ENCODE data around the gene GABBR2. TPM values are rescaled to one million over a fixed set of nuclear protein-coding genes. Genes with fewer than 3 reads are reported as not detected.

Gene GABBR2
- total RNA-seq (ENCODE audit: unreplicated experiment), result 116 TPM
- long read RNA-seq, partial matches to known transcripts, result 9 of 15 reads
- long read RNA-seq, other reads (novel, unspliced or antisense), result 6 of 15 reads

DNA sequence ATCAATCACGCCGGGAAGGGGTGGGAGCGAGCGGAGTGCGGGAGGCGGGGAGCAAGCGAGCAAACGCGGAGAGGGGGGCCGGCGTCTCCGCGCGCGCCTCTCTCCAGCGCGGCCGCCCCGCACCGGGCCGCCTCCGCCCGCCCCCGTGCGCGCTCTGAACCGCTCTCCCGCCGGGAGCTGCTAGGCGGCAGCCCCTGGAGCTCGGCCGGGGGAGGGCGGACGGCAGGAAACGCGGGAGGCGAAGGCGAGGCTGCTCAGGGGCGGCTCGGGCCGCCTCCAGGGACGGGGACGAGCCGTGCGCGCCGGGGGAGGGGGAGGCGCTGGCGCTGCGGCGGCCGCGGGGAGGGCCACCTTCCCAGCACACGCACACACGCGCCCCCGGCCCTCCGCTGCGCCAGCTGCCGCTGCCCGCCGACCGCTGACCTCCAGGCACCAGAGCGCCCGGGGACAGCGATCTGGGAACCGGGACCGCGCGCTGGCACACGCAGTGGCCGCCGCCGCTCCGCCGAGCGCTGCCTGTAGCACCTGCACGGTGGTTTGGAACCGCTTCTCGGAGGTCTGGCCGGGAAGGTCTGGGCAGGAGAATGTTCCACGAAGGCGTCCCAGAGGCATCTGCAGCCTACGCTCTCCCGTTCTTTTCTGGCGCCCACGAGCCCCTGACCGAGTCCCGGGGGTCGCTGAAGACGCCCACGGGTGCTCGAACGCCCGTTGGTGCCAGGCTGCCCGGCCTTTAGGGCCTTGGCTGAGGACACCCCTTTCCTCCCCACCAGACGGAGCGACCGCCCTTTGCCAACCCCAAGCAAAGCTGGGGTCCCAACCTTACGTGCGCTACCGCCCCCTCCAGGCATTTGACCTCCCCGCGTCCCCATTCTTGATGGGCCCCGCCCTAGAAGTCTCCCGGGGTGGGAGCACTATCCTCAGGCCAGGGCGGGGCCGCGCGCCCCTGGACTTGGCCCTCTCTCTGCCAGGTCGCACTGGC lies at the start of gene GABBR2:
Gene GABBR2 (minus strand): TSS at position 3 of the 979 bp plus-strand sequence. CDS start 198 bp downstream, outside the sequence.
- Mint-ChIP-seq H3K4me1 (ENCODE audit: low read depth, unreplicated experiment) (peaks cover 15% of the 10 kb centered on the region), H3K27ac (ENCODE audit: unreplicated experiment) (peak within 1 kb of the TSS; percentile 59), H3K4me3 (ENCODE audit: unreplicated experiment) (peak within 1 kb of the TSS; percentile 86), H3K9me3 (ENCODE audit: unreplicated experiment) (peaks cover 13% of the 10 kb centered on the region), H3K27me3 (ENCODE audit: unreplicated experiment) (peaks cover 17% of the 10 kb centered on the region), H3K36me3 (ENCODE audit: unreplicated experiment) (peaks cover 6% of the 10 kb centered on the region)
- DNase-seq, result peak; percentile 72
- TF ChIP-seq, protein P1, sequence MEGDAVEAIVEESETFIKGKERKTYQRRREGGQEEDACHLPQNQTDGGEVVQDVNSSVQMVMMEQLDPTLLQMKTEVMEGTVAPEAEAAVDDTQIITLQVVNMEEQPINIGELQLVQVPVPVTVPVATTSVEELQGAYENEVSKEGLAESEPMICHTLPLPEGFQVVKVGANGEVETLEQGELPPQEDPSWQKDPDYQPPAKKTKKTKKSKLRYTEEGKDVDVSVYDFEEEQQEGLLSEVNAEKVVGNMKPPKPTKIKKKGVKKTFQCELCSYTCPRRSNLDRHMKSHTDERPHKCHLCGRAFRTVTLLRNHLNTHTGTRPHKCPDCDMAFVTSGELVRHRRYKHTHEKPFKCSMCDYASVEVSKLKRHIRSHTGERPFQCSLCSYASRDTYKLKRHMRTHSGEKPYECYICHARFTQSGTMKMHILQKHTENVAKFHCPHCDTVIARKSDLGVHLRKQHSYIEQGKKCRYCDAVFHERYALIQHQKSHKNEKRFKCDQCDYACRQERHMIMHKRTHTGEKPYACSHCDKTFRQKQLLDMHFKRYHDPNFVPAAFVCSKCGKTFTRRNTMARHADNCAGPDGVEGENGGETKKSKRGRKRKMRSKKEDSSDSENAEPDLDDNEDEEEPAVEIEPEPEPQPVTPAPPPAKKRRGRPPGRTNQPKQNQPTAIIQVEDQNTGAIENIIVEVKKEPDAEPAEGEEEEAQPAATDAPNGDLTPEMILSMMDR (IDR thresholded peaks at IDR 0.05; ENCODE audit: partially characterized antibody, unreplicated experiment), result no peak

DNA sequence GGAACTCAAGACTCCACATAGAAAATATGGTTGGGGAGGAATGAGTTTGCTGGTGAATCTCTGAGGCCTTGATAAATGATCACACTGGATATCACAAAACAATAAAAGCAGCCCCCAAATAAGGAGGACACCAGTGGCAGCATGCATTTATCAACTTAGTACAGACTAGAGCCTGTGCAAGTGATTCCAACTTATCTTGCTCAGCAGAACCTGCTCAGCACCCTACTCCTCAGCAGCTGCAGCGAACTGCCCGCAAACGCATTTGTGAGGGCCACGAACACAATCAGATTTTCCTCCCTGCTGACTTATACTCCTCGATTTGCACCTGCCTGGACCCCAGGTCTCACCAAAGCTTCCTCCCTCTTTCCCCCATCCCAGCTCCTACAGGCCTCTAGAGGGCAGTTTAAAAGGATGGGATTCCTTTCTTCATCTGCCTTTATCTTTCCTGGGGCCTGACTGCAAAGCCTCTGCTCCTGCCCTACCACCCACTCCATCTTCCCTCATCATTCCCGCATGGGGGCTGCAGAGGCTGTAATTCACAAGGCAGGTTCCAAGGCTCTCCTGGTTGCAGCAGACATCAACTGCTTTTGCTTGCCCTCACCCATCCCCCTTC lies 46.4 kb upstream of the GABBR2 start:
- TF ChIP-seq, protein P1 (IDR thresholded peaks at IDR 0.05; ENCODE audit: partially characterized antibody, unreplicated experiment), result no peak
- DNase-seq, result no peak
- H3K4me1 Mint-ChIP-seq (ENCODE audit: low read depth, unreplicated experiment), result no peaks in the 10 kb centered on the region
- peaks cover 2% of the 10 kb centered on the region for H3K27me3 Mint-ChIP-seq (ENCODE audit: unreplicated experiment)
- H3K9me3 Mint-ChIP-seq (ENCODE audit: unreplicated experiment), result no peaks in the 10 kb centered on the region
- H3K27ac Mint-ChIP-seq (ENCODE audit: unreplicated experiment), result no peak overlapping the region
- peaks cover 17% of the 10 kb centered on the region for H3K36me3 Mint-ChIP-seq (ENCODE audit: unreplicated experiment)
- H3K4me3 Mint-ChIP-seq (ENCODE audit: unreplicated experiment), result no peak overlapping the region

DNA sequence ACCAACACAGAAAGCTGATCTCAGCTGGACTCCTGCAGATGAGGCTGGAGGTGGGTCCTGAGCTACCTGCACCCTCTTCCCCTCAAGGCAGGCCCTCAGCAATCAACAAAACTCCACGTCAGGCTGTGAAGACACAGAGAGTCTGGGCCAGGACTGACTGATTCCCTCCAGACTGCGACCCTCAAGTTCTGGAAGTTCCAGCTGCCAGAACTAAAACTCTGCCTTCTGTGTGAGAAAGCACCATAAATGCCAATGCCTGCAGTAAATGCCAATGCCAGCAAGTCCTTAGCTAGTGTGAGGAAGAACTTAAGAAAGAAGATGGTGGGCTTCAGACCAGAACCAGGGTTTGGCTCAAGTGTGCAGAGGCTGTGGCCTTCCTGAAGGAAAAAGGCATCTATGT lies 42.5 kb upstream of the GABBR2 start:
- H3K27ac Mint-ChIP-seq (ENCODE audit: unreplicated experiment), result no peak overlapping the region
- no peaks in the 10 kb centered on the region for H3K9me3 Mint-ChIP-seq (ENCODE audit: unreplicated experiment)
- no peaks in the 10 kb centered on the region for H3K4me1 Mint-ChIP-seq (ENCODE audit: low read depth, unreplicated experiment)
- TF ChIP-seq, protein P1 (IDR thresholded peaks at IDR 0.05; ENCODE audit: partially characterized antibody, unreplicated experiment), result no peak
- peaks cover 5% of the 10 kb centered on the region for H3K36me3 Mint-ChIP-seq (ENCODE audit: unreplicated experiment)
- no peak overlapping the region for H3K4me3 Mint-ChIP-seq (ENCODE audit: unreplicated experiment)
- no peak for DNase-seq
- H3K27me3 Mint-ChIP-seq (ENCODE audit: unreplicated experiment), result peaks cover 2% of the 10 kb centered on the region

DNA sequence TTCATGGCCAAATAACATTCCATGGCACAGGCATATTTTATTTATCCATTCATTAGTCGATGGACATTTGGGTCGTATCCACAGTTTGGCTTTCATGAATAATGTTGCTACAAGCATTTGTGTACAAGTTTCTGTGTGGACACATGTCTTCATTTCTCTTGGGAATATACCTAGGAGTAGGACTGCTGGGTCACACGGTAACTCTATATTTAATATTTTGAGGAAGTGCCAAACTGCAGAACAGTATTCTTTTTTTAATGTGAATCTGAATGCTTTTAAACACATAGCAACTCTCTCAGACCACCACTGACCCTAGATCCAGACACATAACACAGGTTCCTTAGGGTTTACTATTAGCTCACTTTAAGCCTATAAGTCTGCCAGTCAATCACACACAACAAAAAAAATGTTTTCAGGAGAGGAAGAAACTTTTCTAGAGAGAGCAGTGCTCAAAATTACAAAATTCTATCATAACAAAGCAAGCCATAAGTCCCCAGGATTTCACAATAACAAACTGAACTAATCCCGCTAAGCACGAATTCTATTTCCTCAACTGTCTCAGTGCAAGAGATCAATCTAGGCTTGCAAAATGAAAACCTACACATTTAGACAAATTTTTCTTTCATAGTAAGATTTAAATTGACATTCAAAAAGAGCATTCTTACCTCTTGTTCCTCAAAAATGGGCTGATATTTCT lies 41.8 kb upstream of the GABBR2 start:
- Mint-ChIP-seq H3K27me3 (ENCODE audit: unreplicated experiment) (peaks cover 1% of the 10 kb centered on the region), H3K9me3 (ENCODE audit: unreplicated experiment) (no peaks in the 10 kb centered on the region), H3K4me1 (ENCODE audit: low read depth, unreplicated experiment) (no peaks in the 10 kb centered on the region), H3K36me3 (ENCODE audit: unreplicated experiment) (peaks cover 3% of the 10 kb centered on the region), H3K4me3 (ENCODE audit: unreplicated experiment) (no peak overlapping the region), H3K27ac (ENCODE audit: unreplicated experiment) (no peak overlapping the region)
- DNase-seq, result no peak
- TF ChIP-seq, protein P1 (IDR thresholded peaks at IDR 0.05; ENCODE audit: partially characterized antibody, unreplicated experiment), result no peak
